K562 (cell line): ENCODE results near the gene TIAM1. TPM values are rescaled to one million over a fixed set of nuclear protein-coding genes. Genes with fewer than 3 reads are reported as not detected.

ENCODE experiments used
- ATAC-seq: fragments of 200-7000 bp; cut with Tn5 transposase; 3 replicates; pipeline ENCODE4 v1.9.1; 2020; ENCODE audit warnings: moderate library complexity
- BruUV-seq: library from RNA; stranded (reverse); fragments of 400-500 nt; replicated peaks from 2 replicates; lab custom pipeline; 2021; lab: Mats Ljungman, UMichigan
- CTCF ChIA-PET: fragments of 300-600 bp; formaldehyde crosslinking; extraction: SDS; loops from one replicate; lab custom pipeline; 2021; ENCODE audit warnings: low intra/inter-chr PET ratio; lab: Yijun Ruan, JAX
- POLR2A ChIA-PET: fragments of 300-600, 350-650 bp; sonication (Branson Sonifier 250); formaldehyde crosslinking; extraction: SDS; loops from one replicate; lab custom pipeline; 2021; ENCODE audit warnings: antibody characterized with exemption, inconsistent platforms; lab: Yijun Ruan, JAX
- DNase-seq, 4 experiments: peaks; one replicate each; pipeline versions ENCODE4 v3.0.0 to v3.0.0-alpha.2; 2011 to 2018; ENCODE audit warnings: low spot score in 3 of 4, mixed read lengths in 3 of 4; ENCODE audit errors: extremely low read depth in 1 of 4
- FAIRE-seq: peaks from 2 replicates; lab custom pipeline; 2011; peaks lifted over from hg19 to GRCh38; lab: Jason Lieb, UNC
- H2AFZ ChIP-seq: 2 replicates; pipeline ENCODE4 v1.6.0; 2011; ENCODE audit warnings: low read depth, low read length, control low read depth, inconsistent platforms
- H3K27ac ChIP-seq: fragments of 200-600 bp; 3 replicates; pipeline ENCODE4 v1.8.0; 2011; ENCODE audit warnings: low read depth, mild to moderate bottlenecking, control low read depth, inconsistent platforms, low read length, moderate library complexity, mixed read lengths; ENCODE audit errors: extremely low read depth
- H3K27me3 ChIP-seq, 2 experiments: fragments of 300-600 bp in 1 of 2; 2 replicates in 1 of 2; 3 replicates in 1 of 2; pipeline versions ENCODE4 v1.6.0 to v1.8.0; 2011; ENCODE audit warnings: inconsistent platforms in 2 of 2, low read length in 2 of 2, mild to moderate bottlenecking in 1 of 2, mixed read lengths in 1 of 2, moderate library complexity in 1 of 2; ENCODE audit not compliant: control insufficient read depth in 2 of 2, insufficient read depth in 2 of 2
- H3K36me3 ChIP-seq: fragments of 300-600 bp; 3 replicates; pipeline ENCODE4 v1.8.0; 2011; ENCODE audit warnings: mild to moderate bottlenecking, low read length, inconsistent platforms; ENCODE audit not compliant: control insufficient read depth, insufficient read depth
- H3K4me1 ChIP-seq, 2 experiments: fragments of 200-600 bp in 1 of 2; replicated peaks in 1 of 2; 2 replicates in 1 of 2; 3 replicates in 1 of 2; pipeline versions ENCODE4 v1.5.1 to v1.8.0; 2011; ENCODE audit warnings: inconsistent platforms in 2 of 2, low read length in 2 of 2, mild to moderate bottlenecking in 1 of 2, mixed read lengths in 1 of 2, moderate library complexity in 1 of 2; ENCODE audit not compliant: control insufficient read depth in 2 of 2, insufficient read depth in 2 of 2
- H3K4me2 ChIP-seq: 2 replicates; pipeline ENCODE4 v1.6.1; 2011; ENCODE audit warnings: low read length, control low read depth, inconsistent platforms, mixed read lengths; ENCODE audit not compliant: insufficient read depth
- H3K4me3 ChIP-seq: fragments of 200-600 bp; sonication (generic), shearing (Covaris generic); 2 replicates; pipeline ENCODE4 v1.5.1; 2016; ENCODE audit warnings: control low read depth, inconsistent platforms
- H3K79me2 ChIP-seq: fragments of 200-600 bp; 3 replicates; pipeline ENCODE4 v1.8.0; 2011; ENCODE audit warnings: low read length, inconsistent platforms; ENCODE audit not compliant: control insufficient read depth, insufficient read depth
- H3K9ac ChIP-seq, 2 experiments: 2 replicates each; pipeline versions ENCODE4 v1.6.0 to v1.6.1; 2011; ENCODE audit warnings: low read depth in 2 of 2, low read length in 2 of 2, control low read depth in 1 of 2, inconsistent platforms in 1 of 2, mild to moderate bottlenecking in 1 of 2, mixed read lengths in 1 of 2; ENCODE audit not compliant: insufficient read depth in 1 of 2
- H3K9me1 ChIP-seq: one replicate; pipeline ENCODE4 v1.6.0; 2011; ENCODE audit warnings: inconsistent platforms, mild to moderate bottlenecking, low read length, moderate library complexity; ENCODE audit not compliant: control insufficient read depth, insufficient read depth
- H3K9me3 ChIP-seq: replicated peaks from 2 replicates; pipeline ENCODE4 v1.5.1; 2011; ENCODE audit warnings: low read depth, low read length, inconsistent platforms; ENCODE audit not compliant: control insufficient read depth, insufficient read depth
- H4K20me1 ChIP-seq: replicated peaks from 2 replicates; pipeline ENCODE4 v1.6.1; 2011; ENCODE audit warnings: low read length, inconsistent platforms, mixed read lengths; ENCODE audit not compliant: control insufficient read depth, insufficient read depth
- BCL6 ChIP-seq: fragments of 250-450 bp; sonication (Bioruptor Pico); IDR thresholded peaks from 2 replicates; pipeline ENCODE4 v1.4.0; 2020
- CHD4 ChIP-seq: fragments of 200-600 bp; sonication (generic); IDR thresholded peaks from 3 replicates; pipeline ENCODE4 v1.6.1; 2012; ENCODE audit warnings: low read depth, mild to moderate bottlenecking, mixed read lengths, low read length, inconsistent platforms; ENCODE audit not compliant: insufficient read depth, insufficient replicate concordance, poor library complexity, severe bottlenecking
- E2F6 ChIP-seq, 2 experiments: IDR thresholded peaks; 2 replicates each; pipeline ENCODE4 v1.6.1; 2011; ENCODE audit warnings: borderline replicate concordance in 1 of 2, control low read depth in 1 of 2, low read depth in 1 of 2, low read length in 1 of 2, mild to moderate bottlenecking in 1 of 2, mixed read lengths in 1 of 2, moderate library complexity in 1 of 2; ENCODE audit not compliant: insufficient read depth in 1 of 2, insufficient read length in 1 of 2, poor library complexity in 1 of 2, severe bottlenecking in 1 of 2; ENCODE audit errors: extremely low read depth in 1 of 2
- FOSL1 ChIP-seq: fragments of 200-800 bp; sonication (Bioruptor generic); conservative IDR thresholded peaks from 2 replicates; pipeline ENCODE4 v1.6.1; 2016; ENCODE audit warnings: missing genetic modification characterization, missing compliant biosample characterization
- FOXA3 ChIP-seq, 2 experiments: fragments of 450-650 bp in 1 of 2; sonication (generic) in 1 of 2; formaldehyde crosslinking; IDR thresholded peaks in 1 of 2; conservative IDR thresholded peaks in 1 of 2; 2 replicates each; pipeline versions ENCODE4 v1.4.0 to v1.8.0; 2020 to 2022; ENCODE audit warnings: mild to moderate bottlenecking in 2 of 2, missing genetic modification reagents in 1 of 2
- HDAC3 ChIP-seq: fragments of 450-650 bp; IDR thresholded peaks from 2 replicates; pipeline ENCODE4 v1.6.1; 2018; ENCODE audit warnings: borderline replicate concordance, mild to moderate bottlenecking, moderate library complexity; ENCODE audit not compliant: partially characterized antibody
- KDM4B ChIP-seq, 2 experiments: fragments of 450-650 bp in 1 of 2; sonication (generic) in 1 of 2; IDR thresholded peaks; 2 replicates each; pipeline ENCODE4 v1.6.1; 2016 to 2017; ENCODE audit warnings: borderline replicate concordance in 2 of 2, antibody characterized with exemption in 1 of 2, low read depth in 1 of 2, mild to moderate bottlenecking in 1 of 2
- KLF1 ChIP-seq: fragments of 450-650 bp; IDR thresholded peaks from 2 replicates; pipeline ENCODE4 v1.6.1; 2016; ENCODE audit warnings: missing genetic modification characterization, missing compliant biosample characterization
- PHB ChIP-seq: fragments of 250-450 bp; sonication (Bioruptor Pico); IDR thresholded peaks from 2 replicates; pipeline ENCODE4 v1.5.0; 2021
- REST ChIP-seq, 2 experiments: fragments of 450-650 bp; formaldehyde crosslinking in 1 of 2; IDR thresholded peaks; 2 replicates each; pipeline versions ENCODE4 v1.4.0 to v1.6.1; 2014 to 2020; ENCODE audit warnings: mild to moderate bottlenecking in 2 of 2, borderline replicate concordance in 1 of 2, low read depth in 1 of 2
- SREBF1 ChIP-seq: fragments of 150-350 bp; IDR thresholded peaks from 2 replicates; pipeline ENCODE4 v1.6.1; 2014; ENCODE audit warnings: antibody characterized with exemption, low read depth, low read length, borderline replicate concordance
- ZNF444 ChIP-seq: fragments of 250-450 bp; sonication (Bioruptor Pico); IDR thresholded peaks from 2 replicates; pipeline ENCODE4 v1.4.0; 2020; ENCODE audit warnings: mild to moderate bottlenecking, moderate library complexity
- ZNF75A ChIP-seq: fragments of 450-650 bp; formaldehyde crosslinking; IDR thresholded peaks from 2 replicates; pipeline ENCODE4 v1.4.0; 2020; ENCODE audit warnings: mild to moderate bottlenecking
- WGBS: fragments of 100-300 bp; shearing (Covaris generic); methylation state at CpG from one replicate; pipeline ENCODE4 v1.1.6; 2016; ENCODE audit warnings: low coverage, mixed read lengths; ENCODE audit not compliant: insufficient coverage; ENCODE audit errors: missing lambda C conversion rate; 5-methylcytosine and 5-hydroxymethylcytosine counted together
- in situ Hi-C: fragments of 300-500 bp; cut with MboI; formaldehyde crosslinking; loops from 4 replicates; pipeline ENCODE4 v1.15.0; 2018; ENCODE audit warnings: inconsistent platforms, mixed read lengths
- intact Hi-C: fragments of 100-400 bp; cut with micrococcal nuclease; formaldehyde crosslinking; loops from 2 replicates; pipeline ENCODE4 v1.14.2; 2022
- polyA plus RNA-seq, 8 experiments: library from polyadenylated mRNA; depleted of rRNA in 4 of 8; stranded (reverse) in 5 of 8; unstranded in 3 of 8; fragments of >200 nt; fragmentation: Nextera tagmentation in 2 of 8; fragmentation: Illumina TruSeq in 1 of 8; extraction: Ambion mirVana in 2 of 8; extraction: Trizol in 1 of 8; gene quantifications; 2 replicates each; pipeline versions ENCODE4 v1.2.1 to v1.2.3, GENCODE V29; 2011 to 2014; ENCODE audit warnings: inconsistent platforms in 1 of 8, missing spikeins in 1 of 8
- total RNA-seq, 7 experiments: library from RNA; depleted of rRNA in 6 of 7; stranded (reverse); fragments of >200 nt in 6 of 7; fragmentation: Illumina TruSeq in 2 of 7; extraction: Trizol in 2 of 7; gene quantifications; 2 replicates each; pipeline versions ENCODE4 v1.2.1 to v1.2.3, GENCODE V29; 2011 to 2021; ENCODE audit warnings: low replicate concordance in 1 of 7

The TIAM1 gene
- total and polyA plus RNA-seq, 9 of the 15 experiments (the other 6 are each of a cell fraction or from before 2014, with no cell fraction given): 0.11 TPM; not detected in 8

GRCh38 chr21:31078796-31079195 is 265.3 kb downstream of the TIAM1 start:
- H3K9ac ChIP-seq: no peak overlapping the region
- no peaks in the 10 kb centered on the region for H3K27me3 ChIP-seq
- H4K20me1 ChIP-seq: no peaks in the 10 kb centered on the region
- CTCF ChIA-PET: no interaction called here
- no peaks in the 10 kb centered on the region for H3K9me3 ChIP-seq
- H3K79me2 ChIP-seq: no peaks in the 10 kb centered on the region
- intact Hi-C loops: no loop called here
- no peak overlapping the region for H3K4me2 ChIP-seq
- DNase-seq (no peak), ATAC-seq (no peak), FAIRE-seq (no peak)
- H3K36me3 ChIP-seq: no peaks in the 10 kb centered on the region
- H2AFZ ChIP-seq: no peak overlapping the region
- H3K9me1 ChIP-seq: no peaks in the 10 kb centered on the region
- no peak overlapping the region for H3K27ac ChIP-seq
- POLR2A ChIA-PET: interaction anchor here (0.6 kb wide), 1 partner anchor 14 kb away, joined by 3 read pairs; no protein-coding TSS in a partner anchor
- BruUV-seq: no TSS peak
- in situ Hi-C loops: loop anchor here (25.0 kb wide), 1 partner anchor 1966 kb away; no protein-coding TSS in a partner anchor
- H3K4me1 ChIP-seq: no peaks in the 10 kb centered on the region
- WGBS: 0% methylated on average over 4 of the region's 4 CpGs
- H3K4me3 ChIP-seq: no peak overlapping the region
- no peak for TF ChIP-seq FOXA3 (CRISPR knock-in tag; conservative IDR thresholded peaks at IDR 0.05 in 1 of 2, IDR thresholded peaks at IDR 0.05 in 1 of 2)
- no peak for TF ChIP-seq CHD4
- TF ChIP-seq FOSL1: no peak
- no peak for TF ChIP-seq ZNF75A (CRISPR knock-in tag)
- no peak for TF ChIP-seq KLF1
- TF ChIP-seq SREBF1: no peak
- no peak for TF ChIP-seq BCL6
- TF ChIP-seq ZNF444: no peak
- no peak for TF ChIP-seq REST (IDR thresholded peaks at IDR 0.05; ENCODE audit: borderline replicate concordance)
- no peak for TF ChIP-seq REST (CRISPR knock-in tag; IDR thresholded peaks at IDR 0.05; ENCODE audit: low read depth)
- no peak for TF ChIP-seq PHB (CRISPR knock-in tag)
- TF ChIP-seq E2F6 (IDR thresholded peaks at IDR 0.05; ENCODE audit: borderline replicate concordance in 1 of 2, extremely low read depth in 1 of 2, insufficient read depth in 1 of 2, insufficient read length in 1 of 2, low read depth in 1 of 2, low read length in 1 of 2, poor library complexity in 1 of 2, severe bottlenecking in 1 of 2): no peak
- TF ChIP-seq KDM4B (IDR thresholded peaks at IDR 0.05; ENCODE audit: borderline replicate concordance in 2 of 2, low read depth in 1 of 2): no peak
- TF ChIP-seq HDAC3: no peak
